ENCODE data around the gene DDOST. TPM values are rescaled to one million over a fixed set of nuclear protein-coding genes. Genes with fewer than 3 reads are reported as not detected.

The DDOST gene
- total RNA-seq, 4 donors from 2014 or later: 182 to 299 (median 238) TPM

- no peak overlapping the region for H3K4me3 ChIP-seq (replicated peaks in 1 of 3)
- H3K9me3 ChIP-seq: no peaks in the 10 kb centered on the region
- DNase-seq: no peak
- H3K27me3 ChIP-seq: no peaks in the 10 kb centered on the region
- 82 to 88% methylated on average over 2 of the region's 2 CpGs for WGBS, 2 donors
- no peak overlapping the region for H3K27ac ChIP-seq
- intact Hi-C loops (cut with DNase I): no loop called here
- TF ChIP-seq POLR2A (IDR thresholded peaks at IDR 0.05): no peak
- peaks cover 0 to 18% of the 10 kb centered on the region in 2 donors for H3K4me1 ChIP-seq
- no peaks in the 10 kb centered on the region for H3K36me3 ChIP-seq
Observed at GRCh38 chr1:20693623-20694022, 32.5 kb upstream of the DDOST start.

GRCh38 chr1:20691872-20692271 lies 30.7 kb upstream of the DDOST start:
- Histone ChIP-seq H3K4me1 (peaks cover 0 to 15% of the 10 kb centered on the region in 2 donors), H3K27me3 (no peaks in the 10 kb centered on the region), H3K27ac (no peak overlapping the region), H3K9me3 (no peaks in the 10 kb centered on the region), H3K36me3 (no peaks in the 10 kb centered on the region), H3K4me3 (replicated peaks in 1 of 3) (no peak overlapping the region)
- intact Hi-C loops (cut with DNase I): no loop called here
- DNase-seq: no peak
- WGBS, 2 donors: 87 to 97% methylated on average over 1 of the region's 1 CpG
- TF ChIP-seq POLR2A (IDR thresholded peaks at IDR 0.05) (no peak), CTCF (IDR thresholded peaks at IDR 0.05) (no peak)

DNA sequence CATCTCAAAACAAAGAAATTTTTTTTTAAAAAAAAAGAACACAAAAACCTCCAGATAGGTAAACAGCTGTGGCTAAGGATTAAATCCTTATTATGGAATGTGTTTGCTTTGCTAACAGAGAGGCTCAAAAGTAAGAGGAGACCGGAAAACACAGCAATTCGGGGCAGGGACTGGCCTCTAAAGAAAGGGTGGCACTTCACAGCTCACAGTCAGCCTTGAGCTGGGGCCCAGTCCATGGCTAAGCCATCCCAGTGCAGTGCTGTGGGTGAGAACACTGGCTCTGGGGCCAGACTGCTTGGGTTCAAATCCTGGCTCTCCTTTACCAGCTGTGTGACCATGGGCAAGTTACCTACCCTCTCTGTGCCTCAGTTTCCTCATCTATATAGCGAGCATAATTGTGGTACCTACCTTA lies 28.5 kb upstream of the DDOST start:
- 58 to 68% methylated on average over 3 of the region's 3 CpGs for WGBS, 2 donors
- H3K9me3 ChIP-seq: no peaks in the 10 kb centered on the region
- DNase-seq: no peak
- no peak overlapping the region for H3K4me3 ChIP-seq (replicated peaks in 1 of 3)
- TF ChIP-seq CTCF (IDR thresholded peaks at IDR 0.05) (no peak), POLR2A (IDR thresholded peaks at IDR 0.05) (no peak)
- no peaks in the 10 kb centered on the region for H3K36me3 ChIP-seq
- H3K27me3 ChIP-seq: no peaks in the 10 kb centered on the region
- H3K27ac ChIP-seq: peak overlapping the region in 1 of 3 donors; percentile 16
- intact Hi-C loops (cut with DNase I): no loop called here
- peaks cover 0 to 24% of the 10 kb centered on the region in 2 donors for H3K4me1 ChIP-seq

GRCh38 chr1:20686883-20687725 lies 25.9 kb upstream of the DDOST start:
- H3K27ac ChIP-seq: peak overlapping the region in 1 of 3 donors; percentile 72
- WGBS, 2 donors: 69 to 89% methylated on average over 17 to 18 of the region's 26 CpGs
- H3K4me1 ChIP-seq: peaks cover 0 to 24% of the 10 kb centered on the region in 2 donors
- no peak for TF ChIP-seq POLR2A (IDR thresholded peaks at IDR 0.05)
- no peak for TF ChIP-seq CTCF (IDR thresholded peaks at IDR 0.05)
- H3K36me3 ChIP-seq: no peaks in the 10 kb centered on the region
- H3K27me3 ChIP-seq: no peaks in the 10 kb centered on the region
- intact Hi-C loops (cut with DNase I): no loop called here
- no peaks in the 10 kb centered on the region for H3K9me3 ChIP-seq
- H3K4me3 ChIP-seq (replicated peaks in 1 of 3): no peak overlapping the region
- DNase-seq: peak in 1 of 2 donors; percentile 26

DNA sequence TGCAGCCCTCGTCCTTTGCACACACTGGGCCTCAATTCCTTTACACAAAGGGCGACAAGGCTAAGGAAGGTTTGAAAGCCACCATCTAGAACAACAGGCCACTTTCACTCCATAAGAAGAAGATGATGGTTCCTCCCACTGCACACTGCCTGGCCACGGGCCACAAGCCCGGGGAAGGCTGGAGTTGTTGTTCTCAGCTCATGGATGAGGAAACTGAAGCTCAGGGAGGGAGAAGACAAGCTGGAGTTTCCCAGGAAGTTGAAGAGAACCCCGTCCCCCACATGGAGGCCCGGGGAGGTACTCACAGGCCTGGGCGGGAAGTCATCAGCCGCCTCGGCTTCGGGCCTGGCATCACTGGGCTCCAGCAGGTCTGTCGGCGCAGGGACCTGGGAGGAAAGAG lies 24.6 kb upstream of the DDOST start:
- Histone ChIP-seq H3K4me3 (replicated peaks in 1 of 3) (no peak overlapping the region), H3K36me3 (no peaks in the 10 kb centered on the region), H3K27me3 (no peaks in the 10 kb centered on the region), H3K4me1 (peaks cover 0 to 24% of the 10 kb centered on the region in 2 donors), H3K27ac (peak overlapping the region; percentile 41 to 74 (median 72)), H3K9me3 (no peaks in the 10 kb centered on the region)
- intact Hi-C loops (cut with DNase I): no loop called here
- TF ChIP-seq CTCF (IDR thresholded peaks at IDR 0.05) (no peak), POLR2A (IDR thresholded peaks at IDR 0.05) (no peak)
- DNase-seq: no peak
- 82 to 97% methylated on average over 10 to 11 of the region's 12 CpGs for WGBS, 2 donors
